ENCODE measurements around the gene TANGO2.

The TANGO2 gene

DNA sequence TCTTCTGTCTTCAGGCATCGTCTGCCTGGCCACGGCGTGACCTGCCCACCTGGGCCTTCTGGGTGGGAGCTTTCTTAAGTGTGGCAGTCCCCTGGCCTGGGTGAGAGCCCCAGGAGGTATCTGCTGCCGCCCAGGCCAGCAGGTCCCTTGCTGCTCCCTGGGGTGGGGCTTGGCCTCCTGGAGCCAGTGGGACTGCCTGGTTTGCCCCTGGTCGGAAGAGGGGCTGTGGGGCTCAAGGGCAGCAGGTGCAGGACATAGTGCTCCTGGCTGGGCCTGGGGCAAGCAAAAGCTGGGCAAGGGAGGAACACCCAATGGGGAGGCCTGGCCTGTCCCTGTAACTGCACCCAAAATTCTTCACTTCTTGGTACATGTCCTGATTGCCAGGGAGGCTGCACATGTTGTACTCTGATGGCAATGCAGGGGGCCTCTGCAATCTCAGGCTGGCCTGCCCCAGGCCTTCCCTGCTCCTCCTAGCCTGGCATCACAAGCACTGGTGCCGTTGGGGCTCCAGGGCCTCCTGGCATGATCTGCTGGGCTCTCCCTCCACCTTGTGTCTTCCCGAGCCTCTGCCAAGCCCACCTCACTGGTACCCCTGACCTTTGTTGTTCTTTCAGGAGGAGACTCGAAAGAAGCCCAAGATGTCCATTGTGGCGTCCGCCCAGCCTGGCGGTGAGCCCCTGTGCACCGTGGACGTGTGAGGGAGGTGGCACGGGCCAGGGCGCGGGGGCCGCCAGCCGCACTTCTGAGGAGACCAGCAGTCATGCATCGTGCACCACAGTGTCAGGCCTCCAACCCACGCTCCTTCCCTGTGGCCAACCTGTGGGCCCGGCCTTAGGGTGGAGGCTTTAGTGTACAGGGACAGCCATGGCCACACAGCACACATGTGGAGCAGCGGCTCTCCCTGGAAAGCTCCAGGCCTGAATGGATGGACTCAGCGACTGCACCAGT is 88.8 kb downstream of the TANGO2 start:
- DNase-seq: no peak

DNA sequence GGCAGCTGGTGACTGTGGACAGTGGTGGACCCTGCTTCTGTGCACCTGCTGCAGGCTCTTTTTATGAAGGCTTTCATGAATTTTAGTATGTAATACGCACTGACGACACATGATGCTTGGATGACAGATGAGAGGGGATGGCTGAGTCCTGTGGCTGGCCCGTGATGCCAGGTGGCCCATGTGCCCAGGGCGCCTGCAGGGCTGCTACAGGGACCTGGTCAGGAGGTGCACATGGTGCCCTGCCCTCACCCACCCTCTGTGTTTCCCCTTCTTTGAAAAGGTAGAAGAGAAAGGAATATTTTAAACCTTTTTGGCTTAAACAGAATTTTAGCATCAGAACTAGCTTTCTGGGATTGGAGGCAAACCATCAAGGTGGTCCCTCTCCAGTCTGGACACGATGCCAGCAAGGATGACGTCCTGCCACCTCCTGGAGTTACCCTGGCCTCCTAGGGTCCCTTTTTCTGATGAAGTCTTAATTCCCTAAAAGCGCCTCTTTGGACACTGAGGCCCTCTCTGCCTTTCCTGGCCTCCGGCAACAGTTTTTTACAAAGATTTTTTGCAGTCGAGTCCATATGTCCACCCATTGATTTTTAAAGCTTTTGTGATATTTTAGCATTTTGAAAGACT is 89.6 kb downstream of the TANGO2 start:
- DNase-seq: no peak

DNA sequence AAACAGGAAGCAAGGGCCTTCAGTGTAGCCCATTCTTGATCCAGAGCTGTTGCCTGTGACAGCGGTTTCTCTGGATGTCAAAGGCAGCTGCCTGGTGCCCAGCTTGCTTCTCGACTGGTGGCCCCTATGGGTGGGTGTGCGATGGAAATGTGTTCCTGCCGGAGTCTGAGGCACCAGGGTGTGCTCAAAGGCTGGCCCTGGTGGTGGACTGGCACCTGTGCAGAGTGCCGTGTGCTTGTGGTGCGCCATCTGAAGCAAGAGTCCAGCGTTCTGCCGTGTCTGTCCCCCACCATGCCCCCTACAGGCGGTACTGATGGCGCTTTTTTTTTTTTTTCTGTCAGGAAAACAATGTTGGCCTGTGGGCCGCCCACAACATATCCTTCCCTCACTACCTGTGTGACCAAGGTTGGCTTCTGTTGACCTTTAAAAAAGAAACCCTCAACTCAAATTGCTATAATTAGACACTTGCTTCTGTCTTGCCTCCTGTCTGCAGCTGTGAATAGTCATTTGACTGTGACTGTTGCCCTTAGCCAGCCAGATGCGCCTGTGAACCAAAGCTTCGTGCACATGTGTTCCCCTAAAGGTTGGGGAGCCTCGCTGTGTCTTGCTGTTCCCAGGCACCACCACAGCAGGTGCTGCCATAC is 90.3 kb downstream of the TANGO2 start:
- peak; percentile 41 for DNase-seq

DNA sequence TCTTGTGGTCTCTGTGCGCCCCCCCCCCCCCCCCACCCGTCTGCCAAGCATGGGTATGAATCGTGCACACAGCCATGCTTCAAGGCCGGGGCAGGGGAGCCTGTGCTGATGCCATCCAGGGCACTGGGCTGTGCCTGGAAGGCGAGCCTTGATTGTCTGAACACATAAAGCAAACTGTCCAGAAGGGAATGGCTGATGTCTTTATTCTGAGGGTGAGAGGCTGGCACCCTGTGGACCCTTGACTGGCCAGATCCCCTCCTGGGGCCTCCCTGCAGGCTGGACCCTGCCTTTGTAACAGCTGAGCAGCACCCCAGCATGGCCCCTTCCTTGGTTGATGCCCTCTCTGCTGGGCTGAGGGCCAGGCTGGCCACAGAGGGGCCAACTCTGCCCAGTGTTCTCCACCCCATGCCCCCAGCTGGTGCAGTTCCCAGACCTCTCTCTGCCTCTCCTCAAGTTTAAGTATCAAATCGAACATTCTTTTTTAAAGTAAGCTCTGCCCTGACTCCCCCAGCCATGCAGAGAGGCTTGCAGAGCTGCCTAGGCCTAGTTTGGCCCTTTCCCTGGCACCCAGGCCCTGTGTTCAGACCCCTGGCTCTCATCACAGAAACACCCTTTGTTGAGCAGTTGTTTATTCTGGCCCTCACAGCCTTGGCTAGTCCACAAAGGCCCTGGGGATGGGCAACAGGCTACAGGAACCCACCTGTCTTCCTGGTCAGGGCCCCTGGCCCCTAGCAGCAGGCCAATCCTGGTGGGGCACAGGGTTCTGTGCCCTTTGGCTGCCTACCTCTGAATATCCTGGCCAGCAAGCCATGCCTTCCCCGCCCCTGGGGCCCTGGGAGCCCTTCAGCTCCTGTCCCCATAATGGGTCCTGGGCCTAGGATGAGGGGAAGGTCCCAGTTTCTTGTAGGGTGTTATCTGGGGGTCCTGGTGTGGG is 91.0 kb downstream of the TANGO2 start:
- DNase-seq: no peak

DNA sequence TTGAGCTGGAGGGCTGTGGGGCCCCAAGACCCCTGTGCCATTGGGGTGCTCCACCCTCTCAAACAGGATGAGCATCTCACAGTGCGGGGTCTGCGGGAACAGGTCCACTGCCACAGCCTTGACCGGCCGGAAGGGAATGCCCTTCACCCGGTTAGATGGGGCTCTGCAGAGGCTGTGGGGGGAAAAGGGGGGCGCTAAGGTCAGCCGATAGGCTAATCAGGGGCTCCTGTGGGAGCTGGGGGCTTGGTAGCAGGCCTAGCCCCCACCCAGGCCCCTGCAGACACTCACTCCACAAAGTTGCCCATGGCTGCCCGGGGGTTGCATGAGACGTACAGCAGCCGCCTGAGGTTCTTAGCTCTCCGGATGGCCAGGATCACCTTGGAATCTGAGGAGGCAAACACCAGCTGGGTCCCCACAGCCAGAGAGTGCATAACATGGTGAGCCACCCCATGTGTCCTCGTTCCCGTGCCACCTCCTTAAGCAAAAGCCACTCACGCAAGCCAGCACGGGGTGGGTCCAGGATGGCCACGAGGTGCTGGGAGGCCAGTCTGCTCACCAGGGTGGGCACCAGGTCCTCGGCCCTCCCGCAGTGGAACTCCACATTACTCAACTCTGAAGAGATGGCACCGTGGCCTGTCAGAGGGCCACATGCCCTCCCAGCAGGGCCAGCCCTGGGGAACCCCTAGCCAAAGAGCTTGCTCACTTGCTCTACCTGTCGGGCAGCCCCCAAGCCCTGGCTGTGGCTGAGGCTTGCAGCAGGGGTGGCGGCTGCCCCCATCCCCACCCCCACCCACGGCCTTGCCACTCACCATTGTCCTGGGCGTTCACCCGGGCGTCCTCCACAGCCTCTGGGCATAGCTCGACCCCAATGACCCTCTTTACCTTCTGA is 92.0 kb downstream of the TANGO2 start:
- no peak for DNase-seq

DNA sequence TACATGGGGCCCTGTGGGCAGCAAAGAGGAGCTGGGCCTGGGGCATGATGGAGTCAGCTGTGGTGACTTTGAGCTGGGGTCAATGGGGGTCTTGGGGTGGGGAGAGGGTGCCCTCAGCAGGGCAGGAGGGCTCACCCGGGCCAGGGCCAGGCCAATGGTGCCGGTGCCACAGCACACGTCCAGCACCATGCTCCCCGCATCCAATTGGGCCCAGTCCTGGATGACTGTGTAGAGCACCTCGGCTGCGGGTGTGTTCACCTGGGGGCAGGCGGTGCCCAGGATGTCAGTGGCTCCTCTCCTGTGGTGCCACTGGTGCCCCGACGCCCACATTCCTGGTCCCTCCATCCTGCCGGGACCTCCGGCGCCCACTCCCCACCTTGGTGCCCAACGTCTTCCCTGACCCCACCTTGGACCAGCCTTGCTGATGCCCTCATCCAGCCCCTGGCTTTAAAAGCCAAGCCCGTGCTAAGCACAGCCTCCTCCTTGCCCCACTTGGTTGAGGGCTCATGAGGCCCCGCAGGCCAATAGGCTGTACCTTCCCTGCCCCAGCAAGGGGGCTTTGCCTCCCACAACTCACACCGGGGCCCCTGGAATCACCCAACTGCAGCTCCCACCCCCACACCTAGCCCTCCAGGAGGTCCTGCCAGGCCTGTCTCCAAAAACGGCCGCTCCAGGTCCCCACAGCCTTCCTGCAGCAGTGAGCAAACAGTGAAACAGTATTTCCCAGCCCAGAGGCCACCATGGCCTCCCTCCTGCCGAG is 92.8 kb downstream of the TANGO2 start:
- no peak for DNase-seq

DNA sequence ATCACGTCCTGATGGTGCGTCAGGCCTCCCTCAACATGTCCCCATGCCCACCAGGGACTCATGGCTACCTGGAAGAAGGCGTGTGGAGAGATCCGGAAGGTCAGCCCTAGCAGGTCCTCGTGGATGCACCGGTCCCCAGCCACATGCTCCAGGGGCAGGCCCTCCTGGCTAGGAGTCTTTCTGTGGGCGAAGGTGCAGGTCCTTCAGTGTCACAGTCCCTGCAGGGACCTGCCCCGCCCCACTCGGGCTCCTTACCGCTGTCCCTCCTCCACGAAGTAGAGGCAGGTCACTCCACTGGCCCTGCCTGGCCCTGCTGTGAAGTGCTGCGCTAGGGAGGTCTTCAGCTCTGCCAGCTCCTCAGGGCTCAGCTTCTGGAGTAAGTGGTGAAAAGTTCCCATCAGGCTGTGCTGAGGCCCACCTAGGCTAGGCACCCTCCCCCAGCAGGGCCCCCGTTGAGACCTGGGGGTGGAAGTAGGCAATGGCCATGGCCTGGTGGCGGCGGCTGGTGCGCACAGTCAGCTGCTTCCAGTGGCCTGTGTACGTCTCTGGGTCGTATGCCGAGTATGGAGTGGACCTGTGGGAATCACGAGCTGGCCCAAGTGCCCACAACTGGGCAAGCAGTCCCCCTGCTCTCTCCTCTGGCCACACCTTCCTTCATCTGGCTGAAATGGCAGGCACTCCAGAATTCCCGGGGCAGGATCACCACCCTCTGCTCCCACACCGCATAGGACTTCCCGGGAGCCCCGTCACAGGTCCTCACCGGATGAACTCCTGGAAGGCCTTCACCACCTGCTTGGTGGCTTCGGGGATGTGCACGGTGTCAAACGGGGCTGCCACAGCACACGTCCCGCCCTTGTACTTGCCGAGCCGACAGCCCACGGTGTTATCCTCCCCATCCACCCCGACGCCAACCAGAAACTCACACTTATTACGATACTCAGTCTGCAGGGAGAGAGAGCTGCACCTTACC is 93.9 kb downstream of the TANGO2 start:
- no peak for DNase-seq

DNA sequence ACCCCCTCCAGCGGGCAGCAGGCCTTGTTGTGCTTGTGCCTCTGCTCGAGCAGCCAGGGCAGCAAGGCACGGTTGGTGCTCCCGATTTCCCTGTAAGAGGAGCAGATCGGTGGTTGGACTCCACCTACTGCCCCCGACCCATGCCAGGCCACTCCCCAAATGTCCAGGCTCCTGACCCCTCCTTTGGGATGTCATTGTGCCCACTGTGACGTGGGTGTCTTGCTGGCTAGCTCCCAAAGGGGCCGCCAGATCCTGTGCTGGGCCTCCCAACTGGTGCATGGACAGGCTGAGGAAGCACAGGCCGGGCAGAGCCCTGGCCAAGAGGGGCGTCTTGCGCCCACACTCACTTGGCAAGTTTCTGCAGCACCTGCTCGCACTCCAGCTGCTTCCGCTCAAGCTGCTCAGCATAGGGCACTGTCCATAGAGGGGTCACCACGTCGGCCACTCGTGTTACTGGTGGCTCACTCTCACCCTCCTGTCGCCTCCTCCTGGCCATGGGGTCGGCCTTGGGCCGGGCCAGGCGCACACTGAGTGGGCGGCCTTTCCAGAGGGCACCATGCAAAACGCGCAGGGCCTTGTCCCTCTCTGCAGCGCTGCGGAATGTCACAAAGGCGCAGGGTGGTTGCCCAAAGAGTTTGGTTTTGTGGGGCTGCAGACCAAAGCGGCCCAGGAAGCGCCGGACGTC is 94.9 kb downstream of the TANGO2 start, which contains the start of gene RANBP1:
Gene RANBP1, plus strand, starts transcription at position 414 of the 685 bp plus-strand sequence. Its CDS starts 81 bp downstream, at position 495.
- DNase-seq: no peak

DNA sequence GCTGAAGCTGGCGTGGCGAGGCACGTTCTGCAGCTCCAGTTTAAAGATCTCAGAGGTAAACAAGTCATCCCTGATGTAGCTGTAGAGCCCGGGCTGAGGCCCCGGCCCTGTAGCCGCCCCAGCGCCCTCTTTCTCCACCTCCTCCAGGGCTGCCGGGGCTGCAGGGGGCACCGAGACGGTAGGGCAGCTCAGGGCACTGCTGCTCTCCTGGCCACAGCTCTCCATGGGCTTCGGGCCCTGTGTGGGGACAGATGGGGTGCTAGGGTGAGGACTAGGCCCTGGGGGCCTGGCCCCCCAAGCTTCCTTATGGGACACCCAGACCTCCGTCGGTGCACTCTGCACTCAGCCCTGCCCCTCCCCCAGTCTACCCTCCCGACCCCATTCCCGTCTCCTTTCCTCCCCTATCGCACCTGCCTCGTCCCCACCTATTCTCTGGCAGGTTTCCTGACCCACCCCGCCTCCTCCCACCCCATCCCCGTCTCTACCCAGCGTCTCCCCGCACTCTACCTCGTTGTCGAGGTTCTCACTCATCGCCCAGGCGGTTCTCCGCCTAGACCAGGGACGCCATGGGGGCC is 95.6 kb downstream of the TANGO2 start:
- no peak for DNase-seq
